ENCODE data around the gene TMEM132D.
"Not testable (repeated sequence)": the region's sequence is repeated elsewhere in the genome, so short reads cannot be mapped to it uniquely, and the experiment has no call there.

The TMEM132D gene

GRCh38 chr12:129903956-129904829 is at the start of gene TMEM132D:
Gene TMEM132D, minus strand, starts transcription at chr12:129904025.
- DNase-seq (ENCODE audit: low read depth) = no peak

- DNase-seq (ENCODE audit: low read depth) = no peak
Measured at GRCh38 chr12:129949651-129950050, 45.8 kb upstream of the TMEM132D start.

- DNase-seq (ENCODE audit: low read depth) = no peak
Measured at GRCh38 chr12:129941618-129942017, 37.8 kb upstream of the TMEM132D start.

GRCh38 chr12:129938089-129938488 is 34.3 kb upstream of the TMEM132D start:
- DNase-seq (ENCODE audit: low read depth) = no peak

GRCh38 chr12:129937426-129937825 is 33.6 kb upstream of the TMEM132D start:
- DNase-seq (ENCODE audit: low read depth) = no peak

- DNase-seq (ENCODE audit: low read depth) = no peak
Measured at GRCh38 chr12:129928643-129929042, 24.8 kb upstream of the TMEM132D start.

GRCh38 chr12:129927316-129927900 is 23.6 kb upstream of the TMEM132D start:
- DNase-seq (ENCODE audit: low read depth) = no peak

- DNase-seq (ENCODE audit: low read depth) = no peak
Measured at GRCh38 chr12:129911428-129912049, 7.7 kb upstream of the TMEM132D start.

- DNase-seq (ENCODE audit: low read depth) = no peak
Measured at GRCh38 chr12:129909051-129910020, 5.5 kb upstream of the TMEM132D start.

GRCh38 chr12:129903092-129903945 is 506 bp downstream of the TMEM132D start:
- DNase-seq (ENCODE audit: low read depth) = no peak

- DNase-seq (ENCODE audit: low read depth) = no peak
Measured at GRCh38 chr12:129902371-129903091, 1.3 kb downstream of the TMEM132D start.

GRCh38 chr12:129901254-129901653 is 2.6 kb downstream of the TMEM132D start:
- DNase-seq (ENCODE audit: low read depth) = no peak

GRCh38 chr12:129900306-129900705 is 3.5 kb downstream of the TMEM132D start:
- no peak for DNase-seq (ENCODE audit: low read depth)

GRCh38 chr12:129899045-129899444 is 4.8 kb downstream of the TMEM132D start:
- not testable (repeated sequence) for DNase-seq (ENCODE audit: low read depth)

- DNase-seq (ENCODE audit: low read depth) = no peak
Measured at GRCh38 chr12:129893691-129894090, 10.1 kb downstream of the TMEM132D start.

- DNase-seq (ENCODE audit: low read depth) = no peak
Measured at GRCh38 chr12:129887101-129887500, 16.7 kb downstream of the TMEM132D start.

GRCh38 chr12:129886541-129886940 is 17.3 kb downstream of the TMEM132D start:
- DNase-seq (ENCODE audit: low read depth) = no peak

GRCh38 chr12:129885287-129885686 is 18.5 kb downstream of the TMEM132D start:
- no peak for DNase-seq (ENCODE audit: low read depth)

GRCh38 chr12:129877411-129877810 is 26.4 kb downstream of the TMEM132D start:
- DNase-seq (ENCODE audit: low read depth) = no peak

GRCh38 chr12:129873833-129874208 is 30.0 kb downstream of the TMEM132D start:
- DNase-seq (ENCODE audit: low read depth) = no peak

Measured in activated gamma-delta T cell treated with anti-CD3 and anti-CD28 coated beads, Interleukin-2, amount 50 U/mL, for 16 hours (primary cell).